Activated CD4-positive, alpha-beta T cell treated with anti-CD3 and anti-CD28 coated beads, Interleukin-2, amount 50 U/mL, for 24 hours (primary cell): ENCODE data around the gene AQP11.

Source experiments
- DNase-seq, 2 donors: peaks; one replicate each; pipeline ENCODE4 v3.0.0-alpha.2; 2020; ENCODE audit warnings: low read depth in 1 of 2, low spot score in 1 of 2

AQP11 gene

GRCh38 chr11:77656362-77656761, 66.6 kb downstream of the AQP11 start:
- no peak for DNase-seq

GRCh38 chr11:77658213-77659013, 68.7 kb downstream of the AQP11 start:
- DNase-seq = no peak
